Hepatocyte (in vitro differentiated cells): ENCODE measurements around the gene MISP3. TPM values are rescaled to one million over a fixed set of nuclear protein-coding genes. Genes with fewer than 3 reads are reported as not detected.

ENCODE experiments used
- DNase-seq: peaks from one replicate; pipeline ENCODE4 v3.0.0-alpha.2; 2016; ENCODE audit warnings: low spot score
- H2AFZ ChIP-seq: fragments of 200-600 bp; sonication (generic); 2 replicates; pipeline ENCODE4 v1.6.0; 2016; ENCODE audit warnings: antibody characterized with exemption, mild to moderate bottlenecking
- H3K27ac ChIP-seq: fragments of 200-600 bp; sonication (generic); 2 replicates; pipeline ENCODE4 v1.5.1; 2016; ENCODE audit warnings: mild to moderate bottlenecking
- H3K27me3 ChIP-seq: fragments of 200-600 bp; sonication (generic); 2 replicates; pipeline ENCODE4 v1.6.1; 2016
- H3K36me3 ChIP-seq: fragments of 200-600 bp; sonication (generic); replicated peaks from 2 replicates; pipeline ENCODE4 v1.5.1; 2016; ENCODE audit warnings: low read depth; ENCODE audit not compliant: insufficient read depth
- H3K4me1 ChIP-seq: fragments of 200-600 bp; sonication (generic); 2 replicates; pipeline ENCODE4 v1.5.1; 2016; ENCODE audit warnings: mild to moderate bottlenecking, moderate library complexity; ENCODE audit not compliant: insufficient read depth
- H3K4me2 ChIP-seq: fragments of 200-600 bp; sonication (generic); 2 replicates; pipeline ENCODE4 v1.6.0; 2016
- H3K4me3 ChIP-seq: fragments of 200-600 bp; sonication (generic); 2 replicates; pipeline ENCODE4 v1.5.1; 2016; ENCODE audit warnings: mild to moderate bottlenecking
- H3K79me2 ChIP-seq: fragments of 200-600 bp; sonication (generic); 2 replicates; pipeline ENCODE4 v1.6.0; 2017; ENCODE audit warnings: mild to moderate bottlenecking
- H3K9me2 ChIP-seq: fragments of 200-600 bp; sonication (generic); replicated peaks from 2 replicates; pipeline ENCODE4 v1.6.0; 2017; ENCODE audit warnings: mild to moderate bottlenecking; ENCODE audit not compliant: insufficient read depth
- H3K9me3 ChIP-seq: fragments of 200-600 bp; sonication (generic); 2 replicates; pipeline ENCODE4 v1.5.1; 2016; ENCODE audit warnings: low read depth, mild to moderate bottlenecking
- H4K20me1 ChIP-seq: fragments of 200-600 bp; sonication (generic); 2 replicates; pipeline ENCODE4 v1.6.0; 2016; ENCODE audit warnings: mild to moderate bottlenecking; ENCODE audit not compliant: insufficient read depth, poor library complexity, severe bottlenecking
- EZH2 ChIP-seq: fragments of 200-600 bp; sonication (generic); IDR thresholded peaks from 2 replicates; pipeline ENCODE4 v1.6.1; 2016; ENCODE audit warnings: antibody characterized with exemption, mild to moderate bottlenecking, borderline replicate concordance
- EZH2phosphoT487 ChIP-seq: fragments of 200-600 bp; sonication (generic); IDR thresholded peaks from one replicate; pipeline ENCODE4 v1.6.1; 2018; ENCODE audit warnings: antibody characterized with exemption, mild to moderate bottlenecking, low read depth, moderate library complexity; ENCODE audit not compliant: unreplicated experiment, severe bottlenecking
- WGBS: methylation state at CpG from one replicate; pipeline ENCODE4 v1.1.6; 2016; ENCODE audit warnings: low lambda C conversion rate; ENCODE audit errors: missing lambda C conversion rate; 5-methylcytosine and 5-hydroxymethylcytosine counted together
- polyA plus RNA-seq: library from polyadenylated mRNA; unstranded; fragments of >200 nt; fragmentation: Nextera tagmentation; extraction: Ambion mirVana; gene quantifications from 2 replicates; pipeline ENCODE4 v1.2.1, GENCODE V29; 2016
- total RNA-seq: library from RNA; depleted of rRNA; stranded (reverse); fragments of >200 nt; gene quantifications from 2 replicates; pipeline ENCODE4 v1.2.3, GENCODE V29; 2014
- TF ChIP-seq, protein P1 (sequence below): fragments of 200-600 bp; sonication (generic); IDR thresholded peaks from 2 replicates; pipeline ENCODE4 v1.5.1; 2016; ENCODE audit warnings: antibody characterized with exemption, mild to moderate bottlenecking; ENCODE audit not compliant: poor library complexity

Gene MISP3
- total and polyA plus RNA-seq, 2 experiments from 2014 or later, result 4.9 to 13.1 TPM

DNA sequence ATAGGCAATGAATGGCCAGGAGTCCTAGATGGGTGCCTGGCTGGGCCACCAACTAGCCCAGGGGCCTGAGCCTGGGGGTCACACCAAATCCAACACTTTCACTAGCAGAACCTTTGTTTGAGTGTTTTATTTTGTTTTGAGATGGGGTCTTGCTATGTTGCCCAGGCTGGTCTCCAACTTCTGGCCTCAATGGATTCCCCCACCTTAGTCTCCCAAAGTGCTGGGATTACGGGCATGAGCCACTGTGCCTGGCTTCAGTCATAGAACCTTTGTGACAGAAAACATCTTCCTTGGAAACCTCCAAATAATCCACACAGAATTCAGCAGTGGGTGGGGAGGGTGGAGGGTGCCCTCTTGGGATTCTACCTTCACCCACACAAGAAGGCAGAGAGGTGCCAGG lies 38.9 kb downstream of the MISP3 start:
- H3K4me1 ChIP-seq, result peaks cover 10% of the 10 kb centered on the region
- H2AFZ ChIP-seq, result no peak overlapping the region
- DNase-seq, result no peak
- no peak overlapping the region for H3K4me3 ChIP-seq
- H3K79me2 ChIP-seq, result peaks cover 56% of the 10 kb centered on the region
- no peak overlapping the region for H3K27ac ChIP-seq
- H3K9me3 ChIP-seq, result no peaks in the 10 kb centered on the region
- no peaks in the 10 kb centered on the region for H3K9me2 ChIP-seq
- peaks cover 5% of the 10 kb centered on the region for H4K20me1 ChIP-seq
- WGBS, result 100% methylated on average over 1 of the region's 1 CpG
- H3K27me3 ChIP-seq, result no peaks in the 10 kb centered on the region
- H3K4me2 ChIP-seq, result no peak overlapping the region
- no peaks in the 10 kb centered on the region for H3K36me3 ChIP-seq
- no peak for TF ChIP-seq EZH2
- TF ChIP-seq, protein P1, sequence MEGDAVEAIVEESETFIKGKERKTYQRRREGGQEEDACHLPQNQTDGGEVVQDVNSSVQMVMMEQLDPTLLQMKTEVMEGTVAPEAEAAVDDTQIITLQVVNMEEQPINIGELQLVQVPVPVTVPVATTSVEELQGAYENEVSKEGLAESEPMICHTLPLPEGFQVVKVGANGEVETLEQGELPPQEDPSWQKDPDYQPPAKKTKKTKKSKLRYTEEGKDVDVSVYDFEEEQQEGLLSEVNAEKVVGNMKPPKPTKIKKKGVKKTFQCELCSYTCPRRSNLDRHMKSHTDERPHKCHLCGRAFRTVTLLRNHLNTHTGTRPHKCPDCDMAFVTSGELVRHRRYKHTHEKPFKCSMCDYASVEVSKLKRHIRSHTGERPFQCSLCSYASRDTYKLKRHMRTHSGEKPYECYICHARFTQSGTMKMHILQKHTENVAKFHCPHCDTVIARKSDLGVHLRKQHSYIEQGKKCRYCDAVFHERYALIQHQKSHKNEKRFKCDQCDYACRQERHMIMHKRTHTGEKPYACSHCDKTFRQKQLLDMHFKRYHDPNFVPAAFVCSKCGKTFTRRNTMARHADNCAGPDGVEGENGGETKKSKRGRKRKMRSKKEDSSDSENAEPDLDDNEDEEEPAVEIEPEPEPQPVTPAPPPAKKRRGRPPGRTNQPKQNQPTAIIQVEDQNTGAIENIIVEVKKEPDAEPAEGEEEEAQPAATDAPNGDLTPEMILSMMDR, result no peak
- TF ChIP-seq EZH2phosphoT487, result no peak

DNA sequence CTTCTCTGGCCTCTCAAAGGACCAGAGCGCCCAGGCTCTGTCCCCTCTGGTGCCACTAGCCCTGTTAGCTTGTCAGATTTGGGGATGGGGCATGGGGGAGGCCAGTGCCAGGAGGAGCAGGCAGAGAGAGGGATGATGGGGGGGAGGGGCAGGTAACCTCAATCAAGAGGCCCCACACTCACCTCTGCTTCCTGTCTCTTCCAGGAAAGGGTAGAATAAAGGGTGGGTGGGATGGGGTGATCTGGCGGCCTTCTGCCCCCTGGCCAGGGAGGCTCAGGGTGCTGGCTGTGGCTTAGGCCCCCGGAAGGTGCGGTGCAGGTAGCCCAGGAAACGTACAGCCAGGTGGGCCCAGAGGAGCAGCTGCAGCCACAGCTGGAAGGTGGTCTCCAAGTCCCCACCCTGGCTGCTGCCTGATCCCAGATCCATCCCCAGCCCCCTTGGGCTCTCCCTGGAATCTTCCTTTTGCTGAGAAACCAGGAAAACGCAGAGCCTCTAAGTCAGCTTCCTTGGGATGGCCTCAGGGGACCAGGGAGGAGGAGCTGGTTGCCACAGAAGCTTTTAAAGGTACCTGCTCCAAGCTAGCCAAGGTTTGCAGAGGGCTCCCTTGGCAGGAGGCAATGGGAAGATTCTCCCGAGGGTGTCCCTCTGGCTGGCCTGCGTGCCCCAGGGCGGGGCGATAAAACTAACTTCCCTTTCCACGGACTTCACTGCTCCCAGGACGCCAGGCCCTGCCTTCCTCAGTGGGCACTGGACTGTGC lies 39.6 kb downstream of the MISP3 start:
- WGBS, result 75% methylated on average over 11 of the region's 12 CpGs
- Histone ChIP-seq H3K27ac (peak overlapping the region; percentile 48), H3K4me1 (peaks cover 10% of the 10 kb centered on the region), H3K36me3 (no peaks in the 10 kb centered on the region), H3K4me3 (no peak overlapping the region), H3K9me2 (no peaks in the 10 kb centered on the region), H2AFZ (no peak overlapping the region), H3K4me2 (peak overlapping the region; percentile 68), H3K9me3 (no peaks in the 10 kb centered on the region), H4K20me1 (peaks cover 5% of the 10 kb centered on the region), H3K27me3 (no peaks in the 10 kb centered on the region), H3K79me2 (peaks cover 63% of the 10 kb centered on the region)
- DNase-seq, result no peak
- no peak for TF ChIP-seq EZH2
- TF ChIP-seq EZH2phosphoT487, result no peak
- TF ChIP-seq, protein P1, result no peak

DNA sequence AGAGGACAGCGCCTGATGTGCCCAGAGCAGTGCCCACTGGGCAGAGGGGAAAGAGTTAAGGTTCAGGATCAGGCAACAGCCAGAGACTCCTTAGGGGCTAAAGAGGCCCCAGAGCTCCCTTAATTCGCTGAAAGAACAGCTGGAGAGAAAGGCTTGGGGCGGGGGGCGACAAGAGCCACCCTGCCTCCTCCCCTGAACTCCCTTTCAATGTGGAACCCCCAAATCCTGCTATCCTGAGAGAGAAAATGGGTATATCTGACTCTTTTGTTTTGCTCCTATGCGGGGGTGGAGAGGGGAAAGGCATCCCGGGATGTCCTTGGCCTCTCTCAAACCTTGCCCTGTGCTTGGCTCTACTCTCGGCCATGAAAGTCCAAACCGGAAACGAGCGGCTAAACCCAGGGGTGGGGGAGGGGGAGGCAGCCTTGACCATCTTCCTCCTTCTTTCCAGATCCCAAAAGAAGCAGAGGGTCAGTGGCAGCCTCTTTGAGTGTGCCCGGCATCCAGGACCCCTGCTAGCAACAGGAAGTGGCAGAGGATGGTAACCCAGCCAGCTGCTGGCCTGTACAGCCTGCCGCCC lies 40.3 kb downstream of the MISP3 start:
- Histone ChIP-seq H2AFZ (no peak overlapping the region), H3K9me2 (no peaks in the 10 kb centered on the region), H4K20me1 (peaks cover 5% of the 10 kb centered on the region), H3K4me2 (peak overlapping the region; percentile 68), H3K4me3 (no peak overlapping the region), H3K4me1 (peaks cover 10% of the 10 kb centered on the region), H3K9me3 (no peaks in the 10 kb centered on the region), H3K27ac (peak overlapping the region; percentile 48), H3K79me2 (peaks cover 64% of the 10 kb centered on the region), H3K36me3 (no peaks in the 10 kb centered on the region), H3K27me3 (no peaks in the 10 kb centered on the region)
- no peak for DNase-seq
- 56% methylated on average over 12 of the region's 12 CpGs for WGBS
- TF ChIP-seq, protein P1, result no peak
- TF ChIP-seq EZH2, result no peak
- no peak for TF ChIP-seq EZH2phosphoT487
